ENCODE data around the gene NAAA.
"Not testable (repeated sequence)": the region's sequence is repeated elsewhere in the genome, so short reads cannot be mapped to it uniquely, and the experiment has no call there.

NAAA gene

GRCh38 chr4:75940692-75941253, at the start of gene NAAA:
Gene NAAA, minus strand, starts transcription at chr4:75941013. Its CDS starts 64 bp downstream, at chr4:75940949.
- Mint-ChIP-seq H3K9me3 (no peaks in the 10 kb centered on the region), H3K4me1 (ENCODE audit: low read depth) (peaks cover 21% of the 10 kb centered on the region), H3K27ac (peak within 1 kb of the TSS; percentile 96), H3K36me3 (ENCODE audit: low read depth) (peaks cover 25% of the 10 kb centered on the region), H3K4me3 (peak within 1 kb of the TSS; percentile 94), H3K27me3 (no peaks in the 10 kb centered on the region)

- Mint-ChIP-seq H3K4me1 (ENCODE audit: low read depth) (peaks cover 32% of the 10 kb centered on the region), H3K36me3 (ENCODE audit: low read depth) (peaks cover 21% of the 10 kb centered on the region), H3K9me3 (peaks cover 4% of the 10 kb centered on the region), H3K4me3 (peak overlapping the region; percentile 90), H3K27me3 (no peaks in the 10 kb centered on the region), H3K27ac (peak overlapping the region; percentile 82)
These were observed 49.2 kb upstream of the NAAA start for GRCh38 chr4:75989846-75990528.

- peaks cover 53% of the 10 kb centered on the region for H3K36me3 Mint-ChIP-seq (ENCODE audit: low read depth)
These were observed 44.3 kb upstream of the NAAA start for GRCh38 chr4:75985116-75985515.

GRCh38 chr4:75980576-75980975, 39.8 kb upstream of the NAAA start:
- Mint-ChIP-seq H3K27me3 (no peaks in the 10 kb centered on the region), H3K4me3 (no peak overlapping the region), H3K27ac (peak overlapping the region; percentile 13), H3K36me3 (ENCODE audit: low read depth) (peaks cover 66% of the 10 kb centered on the region), H3K9me3 (no peaks in the 10 kb centered on the region), H3K4me1 (ENCODE audit: low read depth) (no peaks in the 10 kb centered on the region)

More at GRCh38 chr4:75985116-75985515, 44.3 kb upstream of the NAAA start:
- peaks cover 4% of the 10 kb centered on the region for H3K9me3 Mint-ChIP-seq
- H3K4me3 Mint-ChIP-seq: no peak overlapping the region
- H3K27me3 Mint-ChIP-seq: no peaks in the 10 kb centered on the region
- no peak overlapping the region for H3K27ac Mint-ChIP-seq
- H3K4me1 Mint-ChIP-seq (ENCODE audit: low read depth): peaks cover 21% of the 10 kb centered on the region

- Mint-ChIP-seq H3K9me3 (no peaks in the 10 kb centered on the region), H3K4me3 (no peak overlapping the region), H3K27ac (no peak overlapping the region), H3K4me1 (ENCODE audit: low read depth) (no peaks in the 10 kb centered on the region), H3K27me3 (no peaks in the 10 kb centered on the region), H3K36me3 (ENCODE audit: low read depth) (peaks cover 76% of the 10 kb centered on the region)
These were observed 35.4 kb upstream of the NAAA start for GRCh38 chr4:75976177-75976576.

- H3K36me3 Mint-ChIP-seq (ENCODE audit: low read depth): peaks cover 84% of the 10 kb centered on the region
- H3K4me1 Mint-ChIP-seq (ENCODE audit: low read depth): no peaks in the 10 kb centered on the region
- no peaks in the 10 kb centered on the region for H3K9me3 Mint-ChIP-seq
- H3K4me3 Mint-ChIP-seq: no peak overlapping the region
- no peak overlapping the region for H3K27ac Mint-ChIP-seq
- no peaks in the 10 kb centered on the region for H3K27me3 Mint-ChIP-seq
These were observed 33.0 kb upstream of the NAAA start for GRCh38 chr4:75973766-75974165.

- Mint-ChIP-seq H3K9me3 (peaks cover 8% of the 10 kb centered on the region), H3K4me3 (no peak overlapping the region), H3K27ac (no peak overlapping the region), H3K4me1 (ENCODE audit: low read depth) (no peaks in the 10 kb centered on the region), H3K27me3 (no peaks in the 10 kb centered on the region), H3K36me3 (ENCODE audit: low read depth) (peaks cover 89% of the 10 kb centered on the region)
These were observed 27.3 kb upstream of the NAAA start for GRCh38 chr4:75968084-75968483.

- Mint-ChIP-seq H3K27me3 (no peaks in the 10 kb centered on the region), H3K4me1 (ENCODE audit: low read depth) (no peaks in the 10 kb centered on the region), H3K27ac (no peak overlapping the region), H3K36me3 (ENCODE audit: low read depth) (peaks cover 96% of the 10 kb centered on the region), H3K4me3 (no peak overlapping the region), H3K9me3 (peaks cover 8% of the 10 kb centered on the region)
These were observed 22.7 kb upstream of the NAAA start for GRCh38 chr4:75963558-75963957.

- not testable (repeated sequence) for H3K4me1 Mint-ChIP-seq (ENCODE audit: low read depth); H3K27ac Mint-ChIP-seq; H3K4me3 Mint-ChIP-seq; H3K27me3 Mint-ChIP-seq; H3K9me3 Mint-ChIP-seq
- peaks cover 96% of the 10 kb centered on the region for H3K36me3 Mint-ChIP-seq (ENCODE audit: low read depth)
These were observed 21.3 kb upstream of the NAAA start for GRCh38 chr4:75962072-75962471.

- not testable (repeated sequence) for H3K27ac Mint-ChIP-seq; H3K9me3 Mint-ChIP-seq; H3K4me1 Mint-ChIP-seq (ENCODE audit: low read depth); H3K4me3 Mint-ChIP-seq; H3K27me3 Mint-ChIP-seq
- peaks cover 94% of the 10 kb centered on the region for H3K36me3 Mint-ChIP-seq (ENCODE audit: low read depth)
These were observed 17.7 kb upstream of the NAAA start for GRCh38 chr4:75958546-75958945.

- not testable (repeated sequence) for H3K27ac Mint-ChIP-seq; H3K27me3 Mint-ChIP-seq; H3K9me3 Mint-ChIP-seq; H3K4me1 Mint-ChIP-seq (ENCODE audit: low read depth); H3K4me3 Mint-ChIP-seq
- peaks cover 89% of the 10 kb centered on the region for H3K36me3 Mint-ChIP-seq (ENCODE audit: low read depth)
These were observed 14.0 kb upstream of the NAAA start for GRCh38 chr4:75954811-75955210.

GRCh38 chr4:75953509-75953908, 12.7 kb upstream of the NAAA start:
- Mint-ChIP-seq H3K27me3 (no peaks in the 10 kb centered on the region), H3K9me3 (no peaks in the 10 kb centered on the region), H3K36me3 (ENCODE audit: low read depth) (peaks cover 89% of the 10 kb centered on the region), H3K27ac (no peak overlapping the region), H3K4me1 (ENCODE audit: low read depth) (no peaks in the 10 kb centered on the region), H3K4me3 (no peak overlapping the region)

- Mint-ChIP-seq H3K36me3 (ENCODE audit: low read depth) (peaks cover 77% of the 10 kb centered on the region), H3K27ac (no peak overlapping the region), H3K27me3 (no peaks in the 10 kb centered on the region), H3K4me3 (no peak overlapping the region), H3K4me1 (ENCODE audit: low read depth) (no peaks in the 10 kb centered on the region), H3K9me3 (no peaks in the 10 kb centered on the region)
These were observed 9.5 kb upstream of the NAAA start for GRCh38 chr4:75950213-75950815.

- Mint-ChIP-seq H3K4me3 (no peak overlapping the region), H3K4me1 (ENCODE audit: low read depth) (no peaks in the 10 kb centered on the region), H3K36me3 (ENCODE audit: low read depth) (peaks cover 65% of the 10 kb centered on the region), H3K27ac (no peak overlapping the region), H3K9me3 (no peaks in the 10 kb centered on the region), H3K27me3 (no peaks in the 10 kb centered on the region)
These were observed 8.1 kb upstream of the NAAA start for GRCh38 chr4:75948822-75949444.
